Transverse colon (tissue), 4 donors: ENCODE data around the gene CCER1.

ENCODE experiments used
- CTCF ChIP-seq, 5 experiments: fragments of 200-600 bp in 3 of 5; fragments of 450-650 bp in 2 of 5; sonication (generic) in 3 of 5; IDR thresholded peaks; 1 replicate in 2 of 5; 2 replicates in 3 of 5; pipeline ENCODE4 v1.5.1; 2016 to 2017; ENCODE audit warnings: antibody characterized with exemption in 5 of 5, inconsistent platforms in 3 of 5, mild to moderate bottlenecking in 2 of 5, moderate library complexity in 1 of 5
- POLR2A ChIP-seq: fragments of 450-650 bp; IDR thresholded peaks from one replicate; pipeline ENCODE4 v1.6.1; 2016; ENCODE audit warnings: antibody characterized with exemption, mild to moderate bottlenecking, moderate library complexity
- POLR2AphosphoS5 ChIP-seq, 3 donors: sonication (generic); formaldehyde crosslinking; IDR thresholded peaks; one replicate each; pipeline ENCODE4 v1.6.1; 2016; ENCODE audit warnings: antibody characterized with exemption in 3 of 3

- TF ChIP-seq POLR2A (no peak), CTCF (IDR thresholded peaks at IDR 0.05) (no peak), POLR2AphosphoS5 (IDR thresholded peaks at IDR 0.05) (no peak)
Observed at GRCh38 chr12:90953956-90954421, 987 bp downstream of the CCER1 start.
